ENCODE data around the gene SLC34A3. TPM values are rescaled to one million over a fixed set of nuclear protein-coding genes. Genes with fewer than 3 reads are reported as not detected.

Gene SLC34A3
- total RNA-seq, 2 donors from 2014 or later, result 0.54 TPM; not detected in 1

GRCh38 chr9:137273611-137274320 is 43.1 kb downstream of the SLC34A3 start:
- Histone ChIP-seq H3K36me3 (peaks cover 23% of the 10 kb centered on the region), H3K4me1 (ENCODE audit: control insufficient read depth in 1 of 2, low read depth in 2 of 2) (peaks cover 30 to 50% of the 10 kb centered on the region in 2 donors), H3K27ac (no peak overlapping the region), H3K27me3 (replicated peaks; ENCODE audit: insufficient read depth) (no peaks in the 10 kb centered on the region), H3K9me3 (no peaks in the 10 kb centered on the region), H3K4me3 (no peak overlapping the region)
- DNase-seq (ENCODE audit: low spot score) (no peak), ATAC-seq (ENCODE audit: insufficient number of reproducible peaks, low FRiP score, low read depth) (no peak)
- TF ChIP-seq CTCF (IDR thresholded peaks at IDR 0.05), result no peak

DNA sequence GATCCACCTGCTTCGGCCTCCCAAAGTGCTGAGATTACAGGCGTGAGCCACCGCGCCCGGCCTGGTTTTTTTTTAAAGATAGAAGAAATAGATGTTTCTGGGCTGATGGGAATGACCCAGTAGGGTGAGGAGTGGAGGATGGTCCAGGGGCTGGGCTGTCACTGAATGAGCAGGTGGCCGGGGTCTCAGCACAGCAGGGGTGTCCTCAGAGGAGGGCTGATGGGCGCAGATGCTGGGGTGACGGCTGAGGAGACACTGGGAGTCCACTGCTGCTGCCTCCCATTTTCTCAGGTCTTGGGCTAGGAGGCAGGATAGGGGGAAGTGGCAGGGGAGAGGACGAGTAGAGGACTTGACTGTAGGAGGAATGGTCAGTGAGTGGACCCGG is 44.5 kb downstream of the SLC34A3 start:
- DNase-seq (ENCODE audit: low spot score) (no peak), ATAC-seq (ENCODE audit: insufficient number of reproducible peaks, low FRiP score, low read depth) (no peak)
- Histone ChIP-seq H3K36me3 (peaks cover 23% of the 10 kb centered on the region), H3K4me1 (ENCODE audit: control insufficient read depth in 1 of 2, low read depth in 2 of 2) (peaks cover 18 to 36% of the 10 kb centered on the region in 2 donors), H3K9me3 (no peaks in the 10 kb centered on the region), H3K4me3 (no peak overlapping the region), H3K27ac (no peak overlapping the region), H3K27me3 (replicated peaks; ENCODE audit: insufficient read depth) (no peaks in the 10 kb centered on the region)
- TF ChIP-seq CTCF (IDR thresholded peaks at IDR 0.05), result no peak

- Histone ChIP-seq H3K36me3 (peaks cover 23% of the 10 kb centered on the region), H3K4me3 (no peak overlapping the region), H3K4me1 (ENCODE audit: control insufficient read depth in 1 of 2, low read depth in 2 of 2) (peaks cover 18 to 31% of the 10 kb centered on the region in 2 donors), H3K9me3 (no peaks in the 10 kb centered on the region), H3K27me3 (replicated peaks; ENCODE audit: insufficient read depth) (no peaks in the 10 kb centered on the region), H3K27ac (peak overlapping the region in 1 of 2 donors; percentile 86)
- no peak for TF ChIP-seq CTCF (IDR thresholded peaks at IDR 0.05)
- DNase-seq (ENCODE audit: low spot score) (no peak), ATAC-seq (ENCODE audit: insufficient number of reproducible peaks, low FRiP score, low read depth) (no peak)
These were observed 45.1 kb downstream of the SLC34A3 start for GRCh38 chr9:137275588-137276472.

DNA sequence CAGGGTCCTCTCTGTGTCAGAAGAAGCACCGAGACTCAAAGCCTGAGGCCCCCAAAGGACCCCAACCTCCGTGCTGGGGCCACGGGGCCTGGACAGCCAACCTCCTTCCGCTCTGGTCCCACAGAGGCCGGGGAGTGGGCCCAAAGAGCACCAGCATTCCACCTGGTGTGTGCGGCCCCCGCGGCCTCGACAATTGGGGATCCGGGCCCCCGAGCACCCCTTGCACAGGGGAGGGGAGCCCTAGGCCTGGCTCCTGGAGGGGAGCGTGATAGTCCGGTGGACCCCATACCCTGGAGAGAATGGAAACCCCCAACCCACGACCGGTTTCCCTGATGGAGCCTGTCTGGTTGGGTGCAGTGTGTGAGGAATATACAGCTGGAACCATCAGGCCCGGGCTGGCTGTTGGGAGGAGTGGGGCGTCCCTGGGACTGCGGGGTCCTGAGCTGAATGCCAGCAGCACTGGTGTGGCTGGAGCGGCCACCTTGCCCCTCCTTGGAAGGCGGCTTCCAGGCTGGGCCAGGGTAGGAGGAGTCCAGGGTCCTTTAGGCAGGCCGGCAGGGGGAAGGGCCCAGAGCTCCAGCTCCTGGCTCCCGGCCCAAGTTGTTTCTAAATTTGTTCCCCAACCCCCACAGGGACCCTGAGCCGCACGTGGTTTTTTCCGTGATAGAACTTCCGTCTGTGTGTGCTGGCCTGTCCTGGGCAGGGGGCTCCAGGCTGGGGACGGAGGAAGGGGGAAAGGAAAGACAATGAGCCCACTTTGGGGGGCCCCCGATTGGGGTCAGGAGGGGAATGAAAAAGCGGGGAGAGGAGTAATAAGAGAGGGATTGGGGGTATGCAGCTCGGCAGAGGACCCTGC is 46.0 kb downstream of the SLC34A3 start:
- DNase-seq (ENCODE audit: low spot score) (no peak), ATAC-seq (ENCODE audit: insufficient number of reproducible peaks, low FRiP score, low read depth) (peak; percentile 64)
- H3K4me3 ChIP-seq, result peak overlapping the region; percentile 86
- peaks cover 18% of the 10 kb centered on the region for H3K36me3 ChIP-seq
- H3K9me3 ChIP-seq, result no peaks in the 10 kb centered on the region
- TF ChIP-seq CTCF (IDR thresholded peaks at IDR 0.05), result no peak
- H3K27me3 ChIP-seq (replicated peaks; ENCODE audit: insufficient read depth), result no peaks in the 10 kb centered on the region
- H3K27ac ChIP-seq, result peak overlapping the region; percentile 80 to 86
- peaks cover 14 to 27% of the 10 kb centered on the region in 2 donors for H3K4me1 ChIP-seq (ENCODE audit: control insufficient read depth in 1 of 2, low read depth in 2 of 2)

Data from thoracic aorta (tissue), 2 donors.